Transverse colon (tissue), 4 donors: Measurements from ENCODE around the gene TUFT1.

Experiments used
- CTCF ChIP-seq, 5 experiments: fragments of 200-600 bp in 3 of 5; fragments of 450-650 bp in 2 of 5; sonication (generic) in 3 of 5; IDR thresholded peaks; 1 replicate in 2 of 5; 2 replicates in 3 of 5; pipeline ENCODE4 v1.5.1; 2016 to 2017; ENCODE audit warnings: antibody characterized with exemption in 5 of 5, inconsistent platforms in 3 of 5, mild to moderate bottlenecking in 2 of 5, moderate library complexity in 1 of 5
- EP300 ChIP-seq: sonication (generic); formaldehyde crosslinking; IDR thresholded peaks from one replicate; pipeline ENCODE4 v1.6.1; 2017; ENCODE audit warnings: antibody characterized with exemption, low read depth
- POLR2A ChIP-seq: fragments of 450-650 bp; IDR thresholded peaks from one replicate; pipeline ENCODE4 v1.6.1; 2016; ENCODE audit warnings: antibody characterized with exemption, mild to moderate bottlenecking, moderate library complexity
- POLR2AphosphoS5 ChIP-seq, 3 donors: sonication (generic); formaldehyde crosslinking; IDR thresholded peaks; one replicate each; pipeline ENCODE4 v1.6.1; 2016; ENCODE audit warnings: antibody characterized with exemption in 3 of 3

- no peak for TF ChIP-seq CTCF (IDR thresholded peaks at IDR 0.05)
- TF ChIP-seq EP300: no peak
- no peak for TF ChIP-seq POLR2AphosphoS5 (IDR thresholded peaks at IDR 0.05)
- no peak for TF ChIP-seq POLR2A
Observed at GRCh38 chr1:151590961-151591360, 50.9 kb downstream of the TUFT1 start.
